Breast epithelium (tissue), 4 donors: ENCODE measurements around the gene CARD9. TPM values are rescaled to one million over a fixed set of nuclear protein-coding genes. Genes with fewer than 3 reads are reported as not detected.

Experiments
- DNase-seq, 2 donors: peaks; one replicate each; pipeline ENCODE4 v3.0.0-alpha.2; 2019; ENCODE audit warnings: low spot score in 2 of 2
- H3K27ac ChIP-seq, 2 donors: fragments of 200-600 bp; sonication (generic) in 1 of 2; one replicate each; pipeline ENCODE4 v1.5.1; 2016 to 2019; ENCODE audit warnings: mild to moderate bottlenecking in 1 of 2
- H3K27me3 ChIP-seq, 2 donors: fragments of 200-600 bp; sonication (generic) in 1 of 2; one replicate each; pipeline versions ENCODE4 v1.5.1 to v1.6.0; 2017 to 2019; ENCODE audit warnings: control low read depth in 1 of 2, mild to moderate bottlenecking in 1 of 2
- H3K36me3 ChIP-seq: fragments of 200-600 bp; one replicate; pipeline ENCODE4 v1.5.1; 2019
- H3K4me1 ChIP-seq, 2 donors: fragments of 200-600 bp; sonication (generic); one replicate each; pipeline ENCODE4 v1.5.1; 2016 to 2019; ENCODE audit warnings: control low read depth in 1 of 2
- H3K4me3 ChIP-seq, 3 donors: fragments of 200-600 bp; sonication (generic); 1 replicate in 2 of 3; 2 replicates in 1 of 3; pipeline ENCODE4 v1.5.1; 2016 to 2019; ENCODE audit warnings: mild to moderate bottlenecking in 3 of 3, moderate library complexity in 2 of 3
- H3K9me3 ChIP-seq, 2 donors: fragments of 200-600 bp; sonication (generic) in 1 of 2; one replicate each; pipeline ENCODE4 v1.5.1; 2016 to 2019; ENCODE audit warnings: control low read depth in 1 of 2
- CTCF ChIP-seq, 3 donors: fragments of 450-650 bp; IDR thresholded peaks; one replicate each; pipeline ENCODE4 v1.5.1; 2016 to 2017; ENCODE audit warnings: antibody characterized with exemption in 3 of 3, mild to moderate bottlenecking in 3 of 3, moderate library complexity in 3 of 3
- POLR2A ChIP-seq: fragments of 450-650 bp; IDR thresholded peaks from one replicate; pipeline ENCODE4 v1.6.1; 2016; ENCODE audit warnings: antibody characterized with exemption, mild to moderate bottlenecking, moderate library complexity
- POLR2AphosphoS5 ChIP-seq, 3 donors: sonication (generic); formaldehyde crosslinking; IDR thresholded peaks; one replicate each; pipeline ENCODE4 v1.6.1; 2017; ENCODE audit warnings: antibody characterized with exemption in 3 of 3
- intact Hi-C: fragments of 100-400 bp; cut with DNase I; formaldehyde crosslinking; loops from one replicate; pipeline ENCODE4 v1.15.1; 2023; ENCODE audit warnings: low total_unique reads
- total RNA-seq, 3 donors: library from RNA; depleted of rRNA; stranded (reverse); fragments of >200 nt; gene quantifications; one replicate each; pipeline ENCODE4 v1.1.0, GENCODE V29; 2016

Gene CARD9
- total RNA-seq, 3 donors from 2014 or later, result 3.0 to 7.6 (median 3.3) TPM

- no peak for DNase-seq
- H3K4me3 ChIP-seq, result no peak overlapping the region
- intact Hi-C loops, result no loop called here
- H3K27me3 ChIP-seq, result no peaks in the 10 kb centered on the region
- TF ChIP-seq POLR2AphosphoS5 (IDR thresholded peaks at IDR 0.05) (no peak), CTCF (IDR thresholded peaks at IDR 0.05) (no peak), POLR2A (no peak)
- H3K9me3 ChIP-seq, result no peaks in the 10 kb centered on the region
- peak overlapping the region in 1 of 2 donors; percentile 15 for H3K27ac ChIP-seq
- peaks cover 0 to 1% of the 10 kb centered on the region in 2 donors for H3K4me1 ChIP-seq
- H3K36me3 ChIP-seq, result no peaks in the 10 kb centered on the region
Measured at GRCh38 chr9:136355616-136356557, 17.6 kb downstream of the CARD9 start.

DNA sequence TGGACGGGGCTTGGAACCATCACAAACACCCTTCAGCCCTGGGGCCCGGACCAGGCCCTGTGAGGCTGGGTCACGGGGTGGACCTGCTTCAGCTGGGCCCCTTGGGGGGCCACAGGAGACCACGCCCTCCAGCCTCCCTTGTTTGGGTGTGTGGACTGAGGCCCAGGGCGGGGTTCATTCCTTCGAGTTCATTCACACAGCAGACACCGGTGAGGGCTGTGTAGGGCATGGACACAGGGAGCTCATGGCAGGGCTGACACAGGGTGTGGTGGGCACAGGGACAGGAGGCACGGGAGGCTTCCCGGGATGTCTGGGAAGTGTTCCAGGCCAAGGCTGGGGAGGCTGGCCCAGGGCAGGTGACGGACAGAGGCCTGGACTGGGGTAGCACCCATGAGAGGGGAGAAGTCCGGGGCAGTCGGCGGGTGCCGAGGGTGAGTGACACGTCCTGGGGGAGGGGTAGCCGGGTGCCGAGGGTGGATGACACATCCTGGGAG, 18.8 kb downstream of the CARD9 start:
- no peak overlapping the region for H3K4me3 ChIP-seq
- no peaks in the 10 kb centered on the region for H3K27me3 ChIP-seq
- peak overlapping the region in 1 of 2 donors; percentile 32 for H3K27ac ChIP-seq
- no peak for DNase-seq
- no peaks in the 10 kb centered on the region for H3K4me1 ChIP-seq
- H3K9me3 ChIP-seq, result no peaks in the 10 kb centered on the region
- H3K36me3 ChIP-seq, result no peaks in the 10 kb centered on the region
- intact Hi-C loops, result no loop called here
- no peak for TF ChIP-seq POLR2AphosphoS5 (IDR thresholded peaks at IDR 0.05)
- no peak for TF ChIP-seq POLR2A
- TF ChIP-seq CTCF (IDR thresholded peaks at IDR 0.05), result no peak

DNA sequence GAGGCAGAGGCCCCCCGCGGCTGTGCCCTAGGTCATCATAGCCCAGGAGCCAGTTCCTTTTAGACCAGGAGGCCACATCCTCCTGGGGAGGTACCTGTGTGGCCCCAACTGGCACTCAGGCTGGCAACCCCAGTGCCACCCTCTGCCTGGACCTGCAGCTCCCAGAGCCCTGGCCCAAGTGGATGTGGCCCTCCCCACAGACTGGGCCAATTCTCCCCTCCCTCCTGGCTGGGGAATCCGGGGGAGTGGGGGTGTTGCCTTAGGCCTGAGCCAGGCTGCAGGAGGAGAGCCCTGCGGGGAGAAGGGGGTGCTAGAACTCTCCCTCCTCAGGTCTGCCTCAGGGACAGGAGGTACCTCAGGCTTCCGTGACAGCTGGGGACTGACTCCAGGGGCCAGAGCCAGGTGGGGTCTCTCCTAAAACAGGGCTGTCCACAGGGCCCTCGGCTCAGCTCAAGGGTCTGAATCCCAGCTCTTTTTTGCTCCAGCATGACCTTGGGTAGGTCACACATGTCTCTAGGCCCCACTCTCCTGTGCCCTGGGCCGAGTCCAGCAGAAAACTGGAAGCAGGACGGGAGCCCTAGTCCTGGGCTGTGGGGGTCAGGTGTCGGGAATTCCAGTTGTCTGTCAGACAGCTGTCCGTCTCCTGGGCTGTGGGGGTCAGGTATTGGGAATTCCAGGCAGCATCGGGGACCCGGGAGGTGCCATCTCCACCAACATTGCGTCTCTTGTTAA, 19.5 kb downstream of the CARD9 start:
- Histone ChIP-seq H3K9me3 (no peaks in the 10 kb centered on the region), H3K4me1 (no peaks in the 10 kb centered on the region), H3K36me3 (no peaks in the 10 kb centered on the region), H3K27me3 (no peaks in the 10 kb centered on the region), H3K27ac (peak overlapping the region in 1 of 2 donors; percentile 32), H3K4me3 (no peak overlapping the region)
- intact Hi-C loops, result no loop called here
- no peak for DNase-seq
- TF ChIP-seq POLR2A (no peak), CTCF (IDR thresholded peaks at IDR 0.05) (no peak), POLR2AphosphoS5 (IDR thresholded peaks at IDR 0.05) (no peak)

GRCh38 chr9:136353088-136353487, 20.4 kb downstream of the CARD9 start:
- Histone ChIP-seq H3K36me3 (no peaks in the 10 kb centered on the region), H3K27me3 (no peaks in the 10 kb centered on the region), H3K27ac (no peak overlapping the region), H3K4me3 (no peak overlapping the region), H3K4me1 (no peaks in the 10 kb centered on the region), H3K9me3 (no peaks in the 10 kb centered on the region)
- no peak for TF ChIP-seq POLR2A
- no peak for TF ChIP-seq POLR2AphosphoS5 (IDR thresholded peaks at IDR 0.05)
- no peak for TF ChIP-seq CTCF (IDR thresholded peaks at IDR 0.05)
- intact Hi-C loops, result no loop called here
- DNase-seq, result no peak
